ENCODE data around the gene POU2F1. TPM values are rescaled to one million over a fixed set of nuclear protein-coding genes. Genes with fewer than 3 reads are reported as not detected.

POU2F1 gene
- total and polyA plus RNA-seq, 2 experiments from 2014 or later = 9.2 to 21.9 TPM

- no peaks in the 10 kb centered on the region for H3K27me3 ChIP-seq
- H3K4me1 ChIP-seq (ENCODE audit: low read depth) = no peaks in the 10 kb centered on the region
- no peaks in the 10 kb centered on the region for H3K36me3 ChIP-seq
- TF ChIP-seq CTCF (IDR thresholded peaks at IDR 0.05; ENCODE audit: low read depth, low read length) = no peak
- no peak overlapping the region for H3K27ac ChIP-seq
- H3K4me3 ChIP-seq = no peak overlapping the region
- no peaks in the 10 kb centered on the region for H3K9me3 ChIP-seq (ENCODE audit: low read depth)
- no peak for DNase-seq (ENCODE audit: low read depth in 1 of 2, low spot score in 1 of 2)
Measured at GRCh38 chr1:167212025-167212424, 8.7 kb upstream of the POU2F1 start.

- no peak overlapping the region for H3K4me3 ChIP-seq
- TF ChIP-seq CTCF (IDR thresholded peaks at IDR 0.05; ENCODE audit: low read depth, low read length) = no peak
- no peaks in the 10 kb centered on the region for H3K36me3 ChIP-seq
- no peaks in the 10 kb centered on the region for H3K27me3 ChIP-seq
- DNase-seq (ENCODE audit: low read depth in 1 of 2, low spot score in 1 of 2) = no peak
- no peaks in the 10 kb centered on the region for H3K4me1 ChIP-seq (ENCODE audit: low read depth)
- H3K27ac ChIP-seq = no peak overlapping the region
- H3K9me3 ChIP-seq (ENCODE audit: low read depth) = no peaks in the 10 kb centered on the region
Measured at GRCh38 chr1:167216809-167217208, 3.9 kb upstream of the POU2F1 start.

GRCh38 chr1:167219194-167219593 is 1.5 kb upstream of the POU2F1 start:
- Histone ChIP-seq H3K27me3 (no peaks in the 10 kb centered on the region), H3K4me3 (peak overlapping the region; percentile 83), H3K4me1 (ENCODE audit: low read depth) (peaks cover 18% of the 10 kb centered on the region), H3K9me3 (ENCODE audit: low read depth) (no peaks in the 10 kb centered on the region), H3K27ac (peak overlapping the region; percentile 88), H3K36me3 (no peaks in the 10 kb centered on the region)
- no peak for TF ChIP-seq CTCF (IDR thresholded peaks at IDR 0.05; ENCODE audit: low read depth, low read length)
- no peak for DNase-seq (ENCODE audit: low read depth in 1 of 2, low spot score in 1 of 2)

GRCh38 chr1:167219646-167220536 is 795 bp upstream of the POU2F1 start:
- DNase-seq (ENCODE audit: low read depth in 1 of 2, low spot score in 1 of 2) = peak; percentile 76 to 92
- H3K36me3 ChIP-seq = no peaks in the 10 kb centered on the region
- no peak for TF ChIP-seq CTCF (IDR thresholded peaks at IDR 0.05; ENCODE audit: low read depth, low read length)
- H3K9me3 ChIP-seq (ENCODE audit: low read depth) = no peaks in the 10 kb centered on the region
- H3K27me3 ChIP-seq = no peaks in the 10 kb centered on the region
- H3K4me3 ChIP-seq = peak overlapping the region; percentile 83
- H3K27ac ChIP-seq = peak overlapping the region; percentile 88
- peaks cover 18% of the 10 kb centered on the region for H3K4me1 ChIP-seq (ENCODE audit: low read depth)

GRCh38 chr1:167221126-167221737 is 546 bp downstream of the POU2F1 start:
- H3K4me1 ChIP-seq (ENCODE audit: low read depth) = peaks cover 25% of the 10 kb centered on the region
- no peaks in the 10 kb centered on the region for H3K9me3 ChIP-seq (ENCODE audit: low read depth)
- peak overlapping the region; percentile 93 for H3K27ac ChIP-seq
- H3K36me3 ChIP-seq = no peaks in the 10 kb centered on the region
- peak; percentile 16 to 73 for DNase-seq (ENCODE audit: low read depth in 1 of 2, low spot score in 1 of 2)
- peak overlapping the region; percentile 96 for H3K4me3 ChIP-seq
- no peak for TF ChIP-seq CTCF (IDR thresholded peaks at IDR 0.05; ENCODE audit: low read depth, low read length)
- H3K27me3 ChIP-seq = no peaks in the 10 kb centered on the region

Data from cardiac muscle cell (in vitro differentiated cells and primary cell).